GM10266 (cell line): ENCODE results near the gene EPHA10.

Source experiments
- DNase-seq: peaks from one replicate; pipeline ENCODE4 v3.0.0; 2012; ENCODE audit errors: extremely low spot score
- CTCF ChIP-seq: IDR thresholded peaks from 2 replicates; pipeline ENCODE4 v1.5.1; 2012; ENCODE audit warnings: mild to moderate bottlenecking, low read depth; ENCODE audit not compliant: control insufficient read depth, insufficient read depth; ENCODE audit errors: missing control alignments

Gene EPHA10

GRCh38 chr1:37807555-37808368 is 42.8 kb upstream of the EPHA10 start, which contains the start of the genes C1orf122 and YRDC:
C1orf122 (plus strand) TSS chr1:37807790; CDS start chr1:37808405, 615 bp downstream.
YRDC (minus strand) TSS chr1:37808208; CDS start chr1:37808180, 28 bp downstream.
- peak; percentile 99 for DNase-seq
- TF ChIP-seq CTCF = no peak

GRCh38 chr1:37807220-37807554 is 42.3 kb upstream of the EPHA10 start:
- no peak for TF ChIP-seq CTCF
- no peak for DNase-seq

GRCh38 chr1:37802439-37802838 is 37.5 kb upstream of the EPHA10 start:
- no peak for DNase-seq
- no peak for TF ChIP-seq CTCF

- TF ChIP-seq CTCF = no peak
Observed at GRCh38 chr1:37797750-37798345, 32.9 kb upstream of the EPHA10 start.

GRCh38 chr1:37795340-37796125 is 30.6 kb upstream of the EPHA10 start:
- peak; percentile 85 for DNase-seq
- TF ChIP-seq CTCF = no peak

More at GRCh38 chr1:37797750-37798345, 32.9 kb upstream of the EPHA10 start:
- no peak for DNase-seq

- TF ChIP-seq CTCF = peak; percentile 4
- peak; percentile 44 for DNase-seq
Observed at GRCh38 chr1:37794372-37795339, 29.7 kb upstream of the EPHA10 start.
